Activated CD8-positive, alpha-beta memory T cell treated with anti-CD3 and anti-CD28 coated beads, Interleukin-2, amount 50 U/mL, for 48 hours (primary cell): Measurements from ENCODE around the gene SRP68.

Source experiments
- DNase-seq: peaks from one replicate; pipeline ENCODE4 v3.0.0-alpha.2; 2020

SRP68 gene

DNA sequence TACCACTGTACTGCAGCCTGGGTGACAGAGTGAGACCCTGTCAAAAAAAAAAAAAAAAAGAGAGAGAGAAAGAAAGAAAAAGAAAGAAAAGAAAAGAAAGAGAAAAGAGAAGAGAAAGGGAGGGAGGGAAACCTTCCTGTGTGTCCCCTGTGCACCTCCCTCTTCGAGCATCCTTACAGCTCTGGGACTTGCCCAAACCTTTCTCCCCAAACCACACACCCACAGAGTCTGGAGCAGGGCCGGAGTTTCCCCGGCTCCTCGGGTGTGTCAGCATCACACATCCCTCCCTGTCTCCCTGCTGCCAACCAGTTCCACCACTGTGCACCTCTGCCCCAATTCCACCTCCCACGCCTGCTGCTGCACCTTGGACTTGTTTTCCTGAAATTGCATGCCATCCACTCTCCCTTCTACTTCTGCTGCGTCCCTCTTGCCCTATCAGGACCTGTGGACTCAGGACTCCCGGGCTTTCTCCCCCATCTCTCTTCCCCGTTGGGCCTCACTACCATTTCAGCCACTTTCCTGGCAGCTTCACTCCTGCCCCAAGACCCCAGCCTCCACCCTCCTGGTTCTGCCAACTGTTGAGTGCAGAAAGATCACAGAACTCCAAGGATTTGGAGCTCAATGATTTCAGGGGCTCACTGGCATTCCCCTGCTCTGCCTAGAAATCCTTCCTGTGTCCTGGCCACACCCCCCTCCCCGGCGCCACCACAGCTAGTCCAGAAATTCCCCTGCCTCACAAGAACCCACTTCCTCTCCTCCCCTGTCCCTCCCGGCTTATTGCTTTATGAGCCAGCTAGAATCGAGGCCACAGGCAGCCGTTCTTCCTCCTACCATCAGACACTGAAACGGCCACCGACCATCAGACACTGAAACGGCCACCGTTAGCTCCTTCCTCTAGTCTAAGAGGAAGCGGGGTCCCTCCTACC is 75.4 kb downstream of the SRP68 start:
- no peak for DNase-seq

DNA sequence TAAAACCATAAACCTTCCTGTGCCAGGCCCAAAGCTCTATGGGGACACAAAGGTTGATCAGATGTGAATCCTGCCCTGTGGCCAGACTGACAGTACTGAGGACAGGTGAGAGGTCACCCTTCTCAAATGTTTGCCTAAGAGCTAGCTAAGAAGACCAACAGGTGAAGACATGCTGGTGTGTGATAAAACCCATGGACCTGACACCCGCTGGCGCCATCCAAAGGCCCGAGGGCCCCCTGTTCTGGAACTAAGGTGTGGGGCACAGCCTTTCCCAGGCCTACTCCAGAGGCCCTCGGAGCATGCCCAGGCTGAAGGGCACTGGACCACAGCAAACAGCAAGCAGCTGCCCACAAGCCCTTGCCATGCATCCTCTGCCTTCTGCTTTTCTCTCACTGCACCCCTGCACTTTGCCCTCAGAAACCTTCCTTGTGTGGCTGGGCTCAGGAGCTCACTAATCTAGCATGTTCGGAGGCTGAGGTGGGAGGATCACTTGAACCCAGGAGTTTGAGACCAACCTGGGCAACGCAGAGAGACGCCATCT is 76.9 kb downstream of the SRP68 start:
- DNase-seq = no peak

DNA sequence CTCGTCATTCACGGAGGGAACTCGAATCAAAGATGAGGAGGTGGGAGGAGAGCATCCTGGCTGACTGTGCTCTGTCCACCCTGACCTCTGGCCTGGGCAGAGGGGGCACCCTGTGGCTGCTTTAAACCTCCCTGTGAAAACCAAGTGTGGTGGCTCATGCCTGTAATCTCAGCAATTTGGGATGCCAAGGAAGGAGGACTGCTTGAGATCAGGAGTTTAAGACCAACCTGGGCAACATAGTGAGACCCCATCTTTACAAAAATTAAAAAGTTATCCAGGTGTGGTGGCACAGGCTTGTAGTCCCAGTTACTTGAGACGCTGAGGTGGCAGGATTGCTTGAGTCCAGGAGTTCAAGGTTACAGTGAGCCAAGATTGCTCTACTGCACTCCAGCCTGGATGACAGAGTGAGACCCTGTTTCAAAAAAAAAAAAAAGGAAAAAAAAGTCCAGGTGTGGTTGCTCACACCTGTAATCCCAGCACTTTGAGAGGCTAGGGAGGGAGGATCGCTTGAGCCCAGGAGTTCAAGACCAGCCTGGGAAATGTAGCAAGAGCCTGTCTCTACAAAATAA is 77.4 kb downstream of the SRP68 start:
- DNase-seq = no peak

DNA sequence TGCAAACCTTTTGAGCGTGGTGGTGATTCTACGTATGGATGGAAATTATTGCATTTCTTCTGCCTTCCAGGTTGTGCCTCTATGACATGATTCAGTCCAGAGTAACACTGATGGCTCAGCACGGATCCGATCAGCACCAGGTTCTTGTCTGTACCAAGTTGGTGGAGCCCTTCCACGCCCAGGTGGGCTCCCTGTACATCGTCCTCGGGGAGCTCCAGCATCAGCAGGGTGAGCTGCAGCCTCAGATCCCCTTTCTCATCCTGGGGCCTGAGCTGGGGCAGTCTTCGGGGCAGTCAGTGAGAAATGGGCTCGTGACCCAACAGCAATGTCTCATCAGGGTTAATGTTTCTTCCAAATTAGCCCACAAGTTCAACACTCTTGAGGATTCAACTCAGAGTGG is 80.9 kb downstream of the SRP68 start:
- DNase-seq = no peak
